H9 (cell line): ENCODE measurements around the gene FAM72C. TPM values are rescaled to one million over a fixed set of nuclear protein-coding genes. Genes with fewer than 3 reads are reported as not detected.
"Not testable (repeated sequence)": the region's sequence is repeated elsewhere in the genome, so short reads cannot be mapped to it uniquely, and the experiment has no call there.

Experiments used
- DNase-seq: peaks from one replicate; pipeline ENCODE4 v3.0.0-alpha.2; 2017
- H2AFZ ChIP-seq: one replicate; pipeline ENCODE4 v1.6.1; 2013; ENCODE audit warnings: mild to moderate bottlenecking, low read length, control low read depth, moderate library complexity
- H2AK5ac ChIP-seq: 2 replicates; pipeline ENCODE4 v1.6.1; 2013; ENCODE audit warnings: low read length, control low read depth, mixed read lengths; ENCODE audit not compliant: insufficient read length
- H2BK120ac ChIP-seq: one replicate; pipeline ENCODE4 v1.6.1; 2013; ENCODE audit warnings: low read depth, mild to moderate bottlenecking, low read length, control low read depth, inconsistent platforms; ENCODE audit not compliant: poor library complexity, severe bottlenecking
- H2BK12ac ChIP-seq: 2 replicates; pipeline ENCODE4 v1.6.1; 2013; ENCODE audit warnings: low read length, control low read depth, mixed read lengths, low read depth; ENCODE audit not compliant: insufficient read length
- H2BK15ac ChIP-seq: 2 replicates; pipeline ENCODE4 v1.6.1; 2013; ENCODE audit warnings: low read depth, low read length, control low read depth
- H2BK20ac ChIP-seq: one replicate; pipeline ENCODE4 v1.6.1; 2013; ENCODE audit warnings: low read depth, mild to moderate bottlenecking, low read length, control low read depth, inconsistent platforms; ENCODE audit not compliant: poor library complexity, severe bottlenecking
- H2BK5ac ChIP-seq: 2 replicates; pipeline ENCODE4 v1.6.1; 2013; ENCODE audit warnings: low read length, control low read depth, mixed read lengths; ENCODE audit not compliant: insufficient read length
- H3K14ac ChIP-seq: 2 replicates; pipeline ENCODE4 v1.6.1; 2013; ENCODE audit warnings: low read length, control low read depth; ENCODE audit not compliant: insufficient read depth
- H3K18ac ChIP-seq: 2 replicates; pipeline ENCODE4 v1.6.1; 2013; ENCODE audit warnings: low read depth, mild to moderate bottlenecking, mixed read lengths, low read length, control low read depth; ENCODE audit not compliant: insufficient read length
- H3K23ac ChIP-seq: 2 replicates; pipeline ENCODE4 v1.6.1; 2013; ENCODE audit warnings: low read length, control low read depth, mixed read lengths, low read depth; ENCODE audit not compliant: insufficient read length
- H3K23me2 ChIP-seq: 2 replicates; pipeline ENCODE4 v1.6.1; 2013; ENCODE audit warnings: low read depth, mild to moderate bottlenecking, mixed read lengths, low read length, control low read depth; ENCODE audit not compliant: insufficient read length, poor library complexity, severe bottlenecking
- H3K27ac ChIP-seq: 2 replicates; pipeline ENCODE4 v1.5.1; 2013; ENCODE audit warnings: low read length, control low read depth, mixed read lengths, low read depth; ENCODE audit not compliant: insufficient read length
- H3K27me3 ChIP-seq: 2 replicates; pipeline ENCODE4 v1.6.1; 2013; ENCODE audit warnings: low read length, control low read depth, inconsistent platforms; ENCODE audit not compliant: insufficient read depth
- H3K4ac ChIP-seq: 2 replicates; pipeline ENCODE4 v1.6.1; 2013; ENCODE audit warnings: low read depth, mild to moderate bottlenecking, control low read depth, inconsistent platforms, low read length, moderate library complexity
- H3K4me1 ChIP-seq: 2 replicates; pipeline ENCODE4 v1.6.1; 2013; ENCODE audit warnings: low read length, control low read depth, inconsistent platforms; ENCODE audit not compliant: insufficient read depth
- H3K4me2 ChIP-seq: 2 replicates; pipeline ENCODE4 v1.6.1; 2013; ENCODE audit warnings: low read length, control low read depth, mixed read lengths; ENCODE audit not compliant: insufficient read length, insufficient read depth
- H3K56ac ChIP-seq: 2 replicates; pipeline ENCODE4 v1.6.1; 2013; ENCODE audit warnings: low read depth, mild to moderate bottlenecking, mixed read lengths, low read length, control low read depth; ENCODE audit not compliant: insufficient read length
- H3K79me1 ChIP-seq: 2 replicates; pipeline ENCODE4 v1.6.1; 2013; ENCODE audit warnings: low read depth, mild to moderate bottlenecking, moderate library complexity, low read length, control low read depth, inconsistent platforms; ENCODE audit not compliant: insufficient read depth, poor library complexity, severe bottlenecking
- H3K79me2 ChIP-seq: 2 replicates; pipeline ENCODE4 v1.6.1; 2013; ENCODE audit warnings: low read length, control low read depth, inconsistent platforms; ENCODE audit not compliant: insufficient read depth
- H3K9ac ChIP-seq: 2 replicates; pipeline ENCODE4 v1.6.1; 2013; ENCODE audit warnings: low read length, control low read depth, mixed read lengths; ENCODE audit not compliant: insufficient read length; ENCODE audit errors: extremely low read depth
- H3K9me3 ChIP-seq: one replicate; pipeline ENCODE4 v1.6.1; 2013; ENCODE audit warnings: low read depth, low read length, inconsistent platforms; ENCODE audit not compliant: control insufficient read depth
- H3T11ph ChIP-seq: one replicate; pipeline ENCODE4 v1.6.1; 2013; ENCODE audit warnings: mild to moderate bottlenecking, low read length, control low read depth, inconsistent platforms
- H4K20me1 ChIP-seq: one replicate; pipeline ENCODE4 v1.6.1; 2013; ENCODE audit not compliant: control insufficient read depth, insufficient read length, insufficient read depth
- H4K5ac ChIP-seq: 2 replicates; pipeline ENCODE4 v1.6.1; 2013; ENCODE audit warnings: low read depth, mild to moderate bottlenecking, mixed read lengths, low read length, control low read depth; ENCODE audit not compliant: insufficient read length
- H4K8ac ChIP-seq: replicated peaks from 2 replicates; pipeline ENCODE4 v1.6.1; 2013; ENCODE audit warnings: low read length, control low read depth, mixed read lengths, low read depth; ENCODE audit not compliant: insufficient read length
- H4K91ac ChIP-seq: 2 replicates; pipeline ENCODE4 v1.6.1; 2013; ENCODE audit warnings: low read depth, mild to moderate bottlenecking, moderate library complexity, mixed read lengths, low read length, control low read depth; ENCODE audit not compliant: insufficient read length
- H3K27ac Mint-ChIP-seq, 3 experiments: 2 replicates in 2 of 3; 3 replicates in 1 of 3; pipeline ENCODE4 v1.8.0; 2020 to 2021; ENCODE audit warnings: mixed read lengths in 3 of 3, mild to moderate bottlenecking in 1 of 3, moderate library complexity in 1 of 3
- H3K27me3 Mint-ChIP-seq: 2 replicates; pipeline ENCODE4 v1.8.0; 2021; ENCODE audit warnings: low read depth, mild to moderate bottlenecking, moderate library complexity, mixed read lengths
- H3K36me3 Mint-ChIP-seq, 3 experiments: 2 replicates in 2 of 3; 3 replicates in 1 of 3; pipeline ENCODE4 v1.8.0; 2020 to 2021; ENCODE audit warnings: low read depth in 3 of 3, mixed read lengths in 3 of 3; ENCODE audit not compliant: insufficient read depth in 1 of 3
- H3K4me1 Mint-ChIP-seq, 2 experiments: 2 replicates each; pipeline ENCODE4 v1.8.0; 2020; ENCODE audit warnings: mixed read lengths in 2 of 2
- H3K4me3 Mint-ChIP-seq, 2 experiments: 2 replicates in 1 of 2; 3 replicates in 1 of 2; pipeline ENCODE4 v1.8.0; 2020 to 2021; ENCODE audit warnings: mild to moderate bottlenecking in 2 of 2, mixed read lengths in 2 of 2, moderate library complexity in 1 of 2
- H3K9me3 Mint-ChIP-seq, 2 experiments: 2 replicates in 1 of 2; 3 replicates in 1 of 2; pipeline ENCODE4 v1.8.0; 2020; ENCODE audit warnings: mild to moderate bottlenecking in 2 of 2, mixed read lengths in 2 of 2, moderate library complexity in 1 of 2
- WGBS: extraction: QIAGEN DNeasy Blood & Tissue Kit; methylation state at CpG from one replicate; pipeline ENCODE4 v1.1.7; 2013; ENCODE audit warnings: missing lambda C conversion rate, low lambda C conversion rate, mixed read lengths; ENCODE audit not compliant: insufficient read length; ENCODE audit errors: extremely low coverage; 5-methylcytosine and 5-hydroxymethylcytosine counted together
- total RNA-seq: library from RNA; stranded (reverse); gene quantifications from 2 replicates; pipeline ENCODE4 v1.2.1, GENCODE V29; 2021

FAM72C gene
- total RNA-seq, 1 experiment from 2014 or later, result 3.5 TPM

- not testable (repeated sequence) for H4K20me1 ChIP-seq, H3K27me3 Mint-ChIP-seq, H3K23ac ChIP-seq, H3T11ph ChIP-seq, H2BK15ac ChIP-seq, H4K5ac ChIP-seq, H2BK5ac ChIP-seq, H3K9ac ChIP-seq, H3K79me1 ChIP-seq, H3K4me1 ChIP-seq, H3K9me3 Mint-ChIP-seq, H3K18ac ChIP-seq, H3K14ac ChIP-seq, H3K27ac Mint-ChIP-seq, H2BK12ac ChIP-seq, DNase-seq, H4K91ac ChIP-seq, H3K23me2 ChIP-seq, H3K27me3 ChIP-seq, H4K8ac ChIP-seq, H2AFZ ChIP-seq, H2BK120ac ChIP-seq, H3K9me3 ChIP-seq, H3K4me1 Mint-ChIP-seq, H3K4ac ChIP-seq, H3K56ac ChIP-seq, H3K36me3 Mint-ChIP-seq, H3K4me2 ChIP-seq, H2AK5ac ChIP-seq, H3K27ac ChIP-seq, H3K79me2 ChIP-seq, H3K4me3 Mint-ChIP-seq, H2BK20ac ChIP-seq
- no CpG with 5 or more reads among the region's 4 CpGs for WGBS
Measured at GRCh38 chr1:144012168-144012733, 40.5 kb upstream of the FAM72C start.

- H2BK5ac ChIP-seq, H3K36me3 Mint-ChIP-seq, H4K5ac ChIP-seq, H2AFZ ChIP-seq, H3T11ph ChIP-seq, H3K27me3 ChIP-seq, H3K27me3 Mint-ChIP-seq, H4K20me1 ChIP-seq, H3K9me3 ChIP-seq, H3K18ac ChIP-seq, H3K4me3 Mint-ChIP-seq, H2AK5ac ChIP-seq, DNase-seq, H3K14ac ChIP-seq, H2BK15ac ChIP-seq, H3K27ac ChIP-seq, H3K9me3 Mint-ChIP-seq, H3K27ac Mint-ChIP-seq, H3K56ac ChIP-seq, H3K79me1 ChIP-seq, H3K4me1 Mint-ChIP-seq, H2BK120ac ChIP-seq, H3K79me2 ChIP-seq, H2BK12ac ChIP-seq, H3K23me2 ChIP-seq, H3K23ac ChIP-seq, H4K8ac ChIP-seq, H4K91ac ChIP-seq, H3K4me1 ChIP-seq, H3K9ac ChIP-seq, H3K4me2 ChIP-seq, H2BK20ac ChIP-seq, H3K4ac ChIP-seq: not testable (repeated sequence)
- WGBS, result no CpG with 5 or more reads among the region's 3 CpGs
Measured at GRCh38 chr1:144009410-144009809, 37.6 kb upstream of the FAM72C start.
